Left cardiac atrium (tissue), 4 donors: Measurements from ENCODE around the gene FZD4. TPM values are rescaled to one million over a fixed set of nuclear protein-coding genes. Genes with fewer than 3 reads are reported as not detected.
"Not testable (repeated sequence)": the region's sequence is repeated elsewhere in the genome, so short reads cannot be mapped to it uniquely, and the experiment has no call there.

Experiments used
- ATAC-seq, 2 donors: fragments of 200-7000 bp; cut with Tn5 transposase; one replicate each; pipeline ENCODE4 v1.9.1; 2020; ENCODE audit warnings: mild to moderate bottlenecking in 2 of 2, moderate library complexity in 2 of 2
- DNase-seq: peaks from one replicate; pipeline ENCODE4 v3.0.0-alpha.2; 2020
- intact Hi-C, 2 donors: fragments of 100-400 bp; cut with DNase I; formaldehyde crosslinking; loops; one replicate each; pipeline versions ENCODE4 v1.14.1 to v1.15.1; 2022 to 2023
- total RNA-seq, 2 donors: library from RNA; stranded (reverse); fragmentation: NEBNext Ultra II Directional; extraction: Animal tissue kit (Norgen Biotek cat#: 25700); gene quantifications; one replicate each; pipeline ENCODE4 v1.2.1, GENCODE V29; 2021
- donor health status: DM: no; HTN: yes; CAD: no.
- donor health status: DM: no; HTN: yes; CAD: no; lungs with severe emphysema.
- donor health status: DM: yes; HTN: yes; CAD: no.
- donor health status: Dilated cardiomyopathy.

The FZD4 gene
- total RNA-seq, 2 donors from 2014 or later: 45.5 to 54.2 TPM

GRCh38 chr11:86978756-86979608, 23.8 kb upstream of the FZD4 start:
- DNase-seq (no peak), ATAC-seq (peak; percentile 19 to 53)
- intact Hi-C loops: no loop called here

DNA sequence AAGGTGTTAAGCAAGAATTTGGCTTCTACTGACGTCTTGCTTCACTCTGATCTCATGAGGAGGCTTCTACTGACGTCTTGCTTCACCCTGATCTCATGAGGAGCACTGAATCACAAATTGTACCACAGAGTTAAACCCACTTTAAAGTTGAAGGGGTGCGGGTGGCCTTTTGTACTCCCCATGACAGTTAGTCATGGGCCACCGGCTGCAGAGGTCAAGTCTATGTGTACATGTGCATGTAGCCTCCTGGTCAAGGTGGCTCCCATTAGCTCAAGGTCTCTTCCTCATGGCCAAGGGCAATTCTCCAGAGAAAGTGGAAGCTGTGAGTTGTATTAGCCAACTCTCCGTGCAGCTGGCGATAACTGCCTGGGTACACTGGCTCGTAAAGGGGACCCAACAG, 23.1 kb upstream of the FZD4 start:
- intact Hi-C loops: no loop called here

GRCh38 chr11:86977441-86978050, 22.4 kb upstream of the FZD4 start:
- ATAC-seq (peak in 1 of 2 donors; percentile 73), DNase-seq (peak; percentile 41)
- intact Hi-C loops: no loop called here

More for the DNA sequence above, 23.1 kb upstream of the FZD4 start:
- peak; percentile 49 for DNase-seq
- peak; percentile 40 to 63 for ATAC-seq

GRCh38 chr11:86972734-86973133, 17.5 kb upstream of the FZD4 start:
- DNase-seq (no peak), ATAC-seq (no peak)
- intact Hi-C loops: no loop called here

- intact Hi-C loops: no loop called here
- no peak for ATAC-seq
- no peak for DNase-seq
These were observed 14.1 kb upstream of the FZD4 start for GRCh38 chr11:86969258-86969657.

DNA sequence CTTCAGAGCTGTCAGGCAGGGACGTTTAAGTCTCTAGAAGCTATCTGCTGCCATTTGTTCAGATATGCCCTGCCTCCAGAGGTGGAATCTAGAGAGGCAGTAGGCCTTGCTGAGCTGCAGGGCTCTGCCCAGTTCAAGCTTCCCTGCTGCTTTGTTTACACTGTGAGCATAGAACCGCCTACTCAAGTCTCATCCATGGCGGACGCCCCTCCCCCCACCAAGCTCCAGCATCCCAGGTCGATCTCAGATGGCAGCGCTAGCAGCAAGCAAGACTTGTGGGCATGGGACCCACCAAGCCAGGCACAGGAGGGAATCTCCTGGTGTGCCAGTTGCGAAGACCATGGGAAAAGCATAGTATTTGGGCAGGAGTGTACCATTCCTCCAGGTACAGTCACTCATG, 12.4 kb upstream of the FZD4 start:
- intact Hi-C loops, DNase-seq, ATAC-seq: not testable (repeated sequence)

DNA sequence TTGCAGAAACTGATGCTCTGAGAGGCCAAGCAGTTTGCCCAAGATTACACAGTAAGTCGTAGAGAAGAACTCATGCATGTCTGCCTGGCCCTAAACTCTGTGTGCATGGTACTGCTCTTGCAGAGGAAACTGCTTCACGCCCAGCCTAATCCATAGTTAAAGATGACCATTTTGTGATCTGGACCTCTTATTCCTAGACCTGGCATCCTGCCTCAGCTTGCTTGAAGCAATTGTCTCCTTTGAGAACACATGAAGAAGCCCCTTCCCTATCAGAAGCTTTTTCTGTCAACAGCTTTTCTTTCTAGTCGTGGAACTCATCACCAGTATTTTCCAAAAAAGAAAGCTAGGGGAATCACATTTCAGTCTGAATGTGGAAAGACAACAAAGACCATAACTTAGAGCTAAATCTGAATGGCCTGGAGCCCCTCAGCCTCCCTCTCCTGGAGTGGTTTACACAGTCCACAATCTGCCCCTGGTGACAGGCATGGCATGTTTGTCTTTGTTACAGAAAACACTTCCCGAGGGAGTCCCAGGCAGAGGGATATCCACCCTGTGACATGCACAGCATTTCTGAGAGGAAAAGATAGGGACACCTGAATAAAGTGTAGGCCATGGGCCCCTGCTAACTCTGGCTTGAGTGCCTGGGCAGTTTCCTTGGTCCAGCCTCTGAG, 2.9 kb upstream of the FZD4 start:
- ATAC-seq (no peak), DNase-seq (no peak)
- intact Hi-C loops: loop anchor here in 1 of 2 donors (5.0 to 10.0 kb wide), 2 partner anchors 79 to 157 kb away; partner anchors contain the start of gene TMEM135

GRCh38 chr11:86956905-86957195, 1.7 kb upstream of the FZD4 start:
- intact Hi-C loops: loop anchor here in 1 of 2 donors (5.0 to 10.0 kb wide), 2 partner anchors 80 to 158 kb away; partner anchors contain the start of gene TMEM135
- DNase-seq: no peak
- ATAC-seq: no peak

- DNase-seq: no peak
- ATAC-seq: no peak
- intact Hi-C loops: loop anchor here in 1 of 2 donors (5.0 to 10.0 kb wide), 2 partner anchors 82 to 160 kb away; partner anchors contain the start of gene TMEM135
These were observed 159 bp downstream of the FZD4 start for GRCh38 chr11:86955111-86955360.

DNA sequence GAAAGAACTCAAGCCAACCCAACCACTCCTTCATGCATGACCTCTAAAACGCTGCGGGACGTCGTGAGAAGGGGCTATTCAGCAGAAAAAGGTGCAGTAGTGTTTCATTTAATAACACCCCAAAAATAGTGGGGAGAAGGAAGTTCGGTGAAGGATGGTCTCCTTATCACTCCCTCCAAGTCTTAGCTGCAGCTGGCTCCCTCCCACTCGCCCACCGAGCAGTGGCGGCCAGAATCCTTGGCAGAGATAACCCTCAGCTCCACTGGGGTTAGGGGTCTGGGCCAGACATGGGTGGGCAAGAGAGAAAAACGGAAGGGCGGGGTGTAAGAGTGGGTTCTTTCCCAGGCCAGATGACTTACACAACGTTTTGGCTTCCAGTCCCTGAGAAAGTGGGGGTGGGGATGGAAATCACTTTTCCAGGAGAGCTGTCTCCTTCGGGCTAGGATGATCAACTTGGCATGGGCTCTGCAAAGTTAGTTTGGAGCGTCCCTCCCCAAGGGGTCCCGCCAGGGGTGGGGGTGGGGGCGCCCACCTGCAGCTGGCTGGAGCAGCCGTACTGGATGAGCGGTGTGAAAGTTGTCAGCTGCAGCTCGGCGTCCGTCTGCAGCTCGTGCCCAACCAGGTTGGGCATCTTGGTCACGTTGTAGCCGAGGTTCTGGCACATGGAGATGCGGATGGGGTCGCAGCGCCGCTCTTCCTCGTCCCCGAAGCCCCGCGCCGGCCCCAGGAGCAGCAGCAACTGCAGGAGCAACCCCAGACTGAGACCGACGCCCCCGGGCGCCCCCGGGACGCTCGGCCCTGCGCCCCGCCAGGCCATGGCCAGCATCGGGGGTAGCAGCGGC, 705 bp downstream of the FZD4 start:
- ATAC-seq (peak; percentile 2 to 6), DNase-seq (peak; percentile 60)
- intact Hi-C loops: loop anchor here in 1 of 2 donors (5.0 to 10.0 kb wide), 2 partner anchors 83 to 160 kb away; partner anchors contain the start of gene TMEM135

DNA sequence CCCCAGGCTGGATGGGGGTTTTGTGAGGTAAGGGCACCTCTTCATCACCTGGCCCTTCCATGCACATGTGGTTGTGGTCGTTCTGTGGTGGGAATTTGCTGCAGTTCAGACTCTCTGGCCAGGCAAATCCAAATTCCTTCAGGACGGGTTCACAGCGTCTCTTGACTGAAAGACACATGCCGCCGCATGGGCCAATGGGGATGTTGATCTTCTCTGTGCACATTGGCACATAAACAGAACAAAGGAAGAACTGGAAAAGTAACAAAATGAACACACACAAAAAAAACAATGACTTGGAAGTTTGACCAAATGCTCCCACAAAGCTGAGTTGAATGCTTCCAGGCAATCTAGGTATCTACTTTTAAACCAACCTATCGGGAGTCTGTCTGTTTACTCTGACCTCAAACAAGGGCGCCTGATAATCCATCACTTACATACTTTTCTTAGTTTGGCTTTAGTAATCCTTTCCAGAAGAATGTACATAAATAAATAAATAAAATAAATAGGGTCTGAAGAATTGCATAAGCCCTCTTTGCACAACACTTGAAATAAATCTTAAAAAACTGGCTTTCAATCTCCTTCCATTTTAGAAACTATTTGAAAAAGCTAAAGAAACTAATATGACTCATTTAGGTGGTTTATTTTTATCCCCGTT, 2.8 kb downstream of the FZD4 start:
- ATAC-seq: no peak
- peak; percentile 44 for DNase-seq
- intact Hi-C loops: loop anchor here in 1 of 2 donors (10.0 kb wide), 1 partner anchor 162 kb away; no protein-coding TSS in a partner anchor

DNA sequence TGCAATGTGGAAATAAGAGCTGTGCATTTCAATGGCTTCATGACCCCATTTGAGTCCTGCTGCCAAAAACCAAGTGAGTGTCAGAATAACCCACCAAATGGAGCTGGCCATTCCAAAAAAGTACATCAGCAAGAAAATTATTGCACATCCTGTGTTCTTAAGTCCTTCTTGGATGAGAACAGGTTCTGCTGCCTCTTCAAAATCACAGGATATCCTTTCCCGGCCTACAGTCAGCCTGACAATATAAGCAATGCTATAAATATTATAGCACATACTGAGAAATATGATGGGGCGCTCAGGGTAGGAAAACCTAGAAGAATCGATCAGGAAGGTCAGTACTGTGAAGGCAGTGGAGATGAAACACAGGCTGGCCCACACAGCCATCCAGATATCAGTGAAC, 3.5 kb downstream of the FZD4 start:
- no peak for DNase-seq
- no peak for ATAC-seq
- intact Hi-C loops: loop anchor here in 1 of 2 donors (10.0 kb wide), 1 partner anchor 163 kb away; no protein-coding TSS in a partner anchor

- ATAC-seq (no peak), DNase-seq (no peak)
- intact Hi-C loops: loop anchor here in 1 of 2 donors (10.0 kb wide), 1 partner anchor 164 kb away; no protein-coding TSS in a partner anchor
These were observed 4.6 kb downstream of the FZD4 start for GRCh38 chr11:86950661-86950995.

GRCh38 chr11:86949995-86950660, 5.1 kb downstream of the FZD4 start:
- no peak for ATAC-seq
- DNase-seq: no peak
- intact Hi-C loops: loop anchor here (10.0 kb wide), 2 partner anchors 85 to 165 kb away; partner anchors contain the start of gene TMEM135 (in 1 of the 2)

DNA sequence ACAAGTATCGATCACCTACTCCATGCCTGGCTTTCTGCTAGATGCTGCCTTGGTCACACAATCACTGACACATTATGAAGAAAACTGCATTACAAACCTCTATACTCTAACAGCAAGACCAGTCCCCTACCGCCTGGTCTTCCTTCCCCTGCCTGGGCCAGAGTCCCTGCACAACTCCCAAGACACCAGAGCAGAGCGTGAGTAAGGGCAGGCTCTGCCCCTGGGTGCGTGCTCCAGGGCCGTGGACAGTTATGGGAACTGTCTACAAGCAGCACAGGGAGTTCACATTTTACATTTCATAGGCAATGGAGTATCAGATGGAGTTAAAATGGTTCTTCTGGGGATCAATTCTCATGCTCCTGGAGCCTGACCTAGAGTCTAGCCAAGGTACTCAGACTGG, 6.5 kb downstream of the FZD4 start:
- peak; percentile 46 to 71 for ATAC-seq
- DNase-seq: no peak
- intact Hi-C loops: loop anchor here in 1 of 2 donors (10.0 kb wide), 1 partner anchor 86 kb away; the partner anchor contains the start of gene TMEM135

GRCh38 chr11:86947541-86947940, 7.7 kb downstream of the FZD4 start:
- no peak for ATAC-seq
- intact Hi-C loops: loop anchor here in 1 of 2 donors (10.0 kb wide), 1 partner anchor 87 kb away; the partner anchor contains the start of gene TMEM135
- DNase-seq: no peak

- intact Hi-C loops: loop anchor here in 1 of 2 donors (5.0 to 10.0 kb wide), 2 partner anchors 91 to 349 kb away; partner anchors contain the start of gene TMEM135
- not testable (repeated sequence) for ATAC-seq, DNase-seq
These were observed 11.7 kb downstream of the FZD4 start for GRCh38 chr11:86943505-86943904.
